Liver (tissue), 9 donors: ENCODE measurements around the gene CACNA1C. TPM values are rescaled to one million over a fixed set of nuclear protein-coding genes. Genes with fewer than 3 reads are reported as not detected.

Source experiments
- DNase-seq: peaks from one replicate; pipeline ENCODE4 v3.0.0-alpha.2; 2017; ENCODE audit warnings: low spot score
- H3K27ac ChIP-seq, 2 donors: one replicate each; pipeline ENCODE4 v1.7.0; 2013; ENCODE audit warnings: inconsistent platforms in 2 of 2, low read length in 2 of 2, control low read depth in 1 of 2, low read depth in 1 of 2, mild to moderate bottlenecking in 1 of 2
- H3K27me3 ChIP-seq, 4 donors: one replicate each; pipeline versions ENCODE4 v1.6.1 to v1.7.0; 2013; ENCODE audit warnings: low read length in 3 of 4, inconsistent platforms in 1 of 4, mild to moderate bottlenecking in 1 of 4, moderate library complexity in 1 of 4; ENCODE audit not compliant: control insufficient read depth in 4 of 4, insufficient read depth in 4 of 4
- H3K36me3 ChIP-seq, 4 donors: one replicate each; pipeline versions ENCODE4 v1.6.1 to v1.7.0; 2013; ENCODE audit warnings: low read length in 3 of 4, mild to moderate bottlenecking in 3 of 4, low read depth in 1 of 4, moderate library complexity in 1 of 4; ENCODE audit not compliant: control insufficient read depth in 4 of 4, insufficient read depth in 3 of 4
- H3K4me1 ChIP-seq, 4 donors: one replicate each; pipeline versions ENCODE4 v1.6.1 to v1.7.0; 2013; ENCODE audit warnings: low read length in 3 of 4, mild to moderate bottlenecking in 3 of 4, moderate library complexity in 1 of 4; ENCODE audit not compliant: control insufficient read depth in 4 of 4, insufficient read depth in 4 of 4
- H3K4me3 ChIP-seq, 3 donors: one replicate each; pipeline versions ENCODE4 v1.6.1 to v1.7.0; 2013; ENCODE audit warnings: low read length in 3 of 3, control low read depth in 1 of 3, low read depth in 1 of 3, mild to moderate bottlenecking in 1 of 3
- H3K9ac ChIP-seq, 2 donors: one replicate each; pipeline ENCODE4 v1.7.0; 2013; ENCODE audit warnings: low read length in 2 of 2, mild to moderate bottlenecking in 2 of 2, moderate library complexity in 2 of 2, control low read depth in 1 of 2, low read depth in 1 of 2
- H3K9me3 ChIP-seq, 4 donors: one replicate each; pipeline versions ENCODE4 v1.6.1 to v1.7.0; 2013; ENCODE audit warnings: low read length in 3 of 4; ENCODE audit not compliant: control insufficient read depth in 4 of 4
- EGR1 ChIP-seq, 2 donors: IDR thresholded peaks; 2 replicates each; pipeline ENCODE4 v1.6.1; 2016 to 2018; ENCODE audit warnings: antibody characterized with exemption in 2 of 2, low read depth in 2 of 2
- FOXA1 ChIP-seq: IDR thresholded peaks from 2 replicates; pipeline ENCODE4 v1.6.1; 2016; ENCODE audit warnings: antibody characterized with exemption
- FOXA2 ChIP-seq: IDR thresholded peaks from 2 replicates; pipeline ENCODE4 v1.6.1; 2016; ENCODE audit warnings: antibody characterized with exemption
- GABPA ChIP-seq, 2 donors: IDR thresholded peaks in 1 of 2; conservative IDR thresholded peaks in 1 of 2; 2 replicates each; pipeline ENCODE4 v1.6.1; 2016; ENCODE audit warnings: antibody characterized with exemption in 2 of 2, mild to moderate bottlenecking in 1 of 2, moderate library complexity in 1 of 2
- HNF4A ChIP-seq, 2 donors: conservative IDR thresholded peaks; 2 replicates each; pipeline ENCODE4 v1.6.1; 2016; ENCODE audit warnings: antibody characterized with exemption in 2 of 2, mild to moderate bottlenecking in 2 of 2
- HNF4G ChIP-seq: IDR thresholded peaks from 2 replicates; pipeline ENCODE4 v1.6.1; 2016; ENCODE audit warnings: antibody characterized with exemption
- JUND ChIP-seq, 2 donors: IDR thresholded peaks; 2 replicates each; pipeline ENCODE4 v1.6.1; 2016; ENCODE audit warnings: antibody characterized with exemption in 2 of 2
- NR2F2 ChIP-seq: IDR thresholded peaks from 2 replicates; pipeline ENCODE4 v1.6.1; 2016; ENCODE audit warnings: antibody characterized with exemption
- RAD21 ChIP-seq, 2 donors: IDR thresholded peaks; 2 replicates each; pipeline ENCODE4 v1.6.1; 2016; ENCODE audit warnings: antibody characterized with exemption in 2 of 2, mild to moderate bottlenecking in 2 of 2
- RXRA ChIP-seq, 2 donors: IDR thresholded peaks; 2 replicates each; pipeline ENCODE4 v1.6.1; 2017 to 2018; ENCODE audit warnings: antibody characterized with exemption in 2 of 2, mild to moderate bottlenecking in 1 of 2
- SP1 ChIP-seq: IDR thresholded peaks from 2 replicates; pipeline ENCODE4 v1.6.1; 2018; ENCODE audit warnings: antibody characterized with exemption, mild to moderate bottlenecking
- TAF1 ChIP-seq: conservative IDR thresholded peaks from 2 replicates; pipeline ENCODE4 v1.6.1; 2016; ENCODE audit warnings: antibody characterized with exemption, mild to moderate bottlenecking
- YY1 ChIP-seq: IDR thresholded peaks from 2 replicates; pipeline ENCODE4 v1.6.1; 2016; ENCODE audit warnings: antibody characterized with exemption, mild to moderate bottlenecking
- WGBS: extraction: QIAGEN DNeasy Blood & Tissue Kit; methylation state at CpG from one replicate; pipeline ENCODE4 v1.1.7; 2013; 5-methylcytosine and 5-hydroxymethylcytosine counted together
- polyA plus RNA-seq, 2 donors: library from polyadenylated mRNA; stranded (reverse) in 1 of 2; unstranded in 1 of 2; fragments of 200-250 nt in 1 of 2; fragments of >200 nt in 1 of 2; fragmentation: Nextera tagmentation in 1 of 2; extraction: Ambion mirVana in 1 of 2; gene quantifications; one replicate each; pipeline versions ENCODE4 v1.2.1 to v1.2.3, GENCODE V29; 2013 to 2015
- total RNA-seq, 2 donors: library from RNA; depleted of rRNA; stranded (reverse); fragments of >200 nt; gene quantifications; one replicate each; pipeline ENCODE4 v1.2.3, GENCODE V29; 2014
- TF ChIP-seq, protein P1 (sequence below): IDR thresholded peaks from 2 replicates; pipeline ENCODE4 v1.6.1; 2016; ENCODE audit warnings: antibody characterized with exemption
- TF ChIP-seq, protein P2 (sequence below): IDR thresholded peaks from 2 replicates; pipeline ENCODE4 v1.6.1; 2016; ENCODE audit warnings: antibody characterized with exemption
- TF ChIP-seq, protein P3 (sequence below): IDR thresholded peaks from 2 replicates; pipeline ENCODE4 v1.6.1; 2016; ENCODE audit warnings: antibody characterized with exemption, mild to moderate bottlenecking
- TF ChIP-seq, protein P4 (sequence below): IDR thresholded peaks from 2 replicates; pipeline ENCODE4 v1.6.1; 2016; ENCODE audit warnings: antibody characterized with exemption
- donor health status: healthy.
- donor health status: healthy.
- donor health status: healthy.
- donor health status: healthy.
- donor health status: healthy.

Gene CACNA1C
- total and polyA plus RNA-seq, 4 donors, result 0.23 to 1.9 (median 0.41) TPM

DNA sequence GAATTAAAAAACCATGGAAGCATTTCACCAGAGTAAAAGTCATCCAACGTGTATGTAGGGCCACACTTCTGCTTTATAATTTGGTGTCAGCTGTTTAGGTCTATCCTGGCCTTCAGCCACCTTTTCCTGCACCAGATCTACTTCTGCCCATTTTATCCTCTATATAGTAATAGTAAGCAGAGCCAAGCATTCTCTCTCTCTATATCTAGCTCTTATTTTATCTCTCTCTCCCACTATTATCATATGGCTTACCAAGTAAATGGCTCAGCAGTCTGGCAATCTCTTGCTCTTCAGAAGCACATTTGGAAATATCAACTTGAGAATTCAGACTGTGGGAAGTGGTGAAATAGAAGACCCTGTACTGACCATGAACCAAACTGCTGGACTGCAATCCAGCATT lies 657.9 kb downstream of the CACNA1C start:
- peaks cover 0 to 4% (median 3%) of the 10 kb centered on the region in 4 donors for H3K9me3 ChIP-seq
- H3K9ac ChIP-seq, result no peak overlapping the region
- no peaks in the 10 kb centered on the region for H3K4me1 ChIP-seq
- WGBS, result 23% methylated on average over 1 of the region's 1 CpG
- H3K36me3 ChIP-seq, result no peaks in the 10 kb centered on the region
- no peak overlapping the region for H3K27ac ChIP-seq
- TF ChIP-seq, protein P1, sequence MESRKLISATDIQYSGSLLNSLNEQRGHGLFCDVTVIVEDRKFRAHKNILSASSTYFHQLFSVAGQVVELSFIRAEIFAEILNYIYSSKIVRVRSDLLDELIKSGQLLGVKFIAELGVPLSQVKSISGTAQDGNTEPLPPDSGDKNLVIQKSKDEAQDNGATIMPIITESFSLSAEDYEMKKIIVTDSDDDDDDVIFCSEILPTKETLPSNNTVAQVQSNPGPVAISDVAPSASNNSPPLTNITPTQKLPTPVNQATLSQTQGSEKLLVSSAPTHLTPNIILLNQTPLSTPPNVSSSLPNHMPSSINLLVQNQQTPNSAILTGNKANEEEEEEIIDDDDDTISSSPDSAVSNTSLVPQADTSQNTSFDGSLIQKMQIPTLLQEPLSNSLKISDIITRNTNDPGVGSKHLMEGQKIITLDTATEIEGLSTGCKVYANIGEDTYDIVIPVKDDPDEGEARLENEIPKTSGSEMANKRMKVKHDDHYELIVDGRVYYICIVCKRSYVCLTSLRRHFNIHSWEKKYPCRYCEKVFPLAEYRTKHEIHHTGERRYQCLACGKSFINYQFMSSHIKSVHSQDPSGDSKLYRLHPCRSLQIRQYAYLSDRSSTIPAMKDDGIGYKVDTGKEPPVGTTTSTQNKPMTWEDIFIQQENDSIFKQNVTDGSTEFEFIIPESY, result no peak
- TF ChIP-seq, protein P2, sequence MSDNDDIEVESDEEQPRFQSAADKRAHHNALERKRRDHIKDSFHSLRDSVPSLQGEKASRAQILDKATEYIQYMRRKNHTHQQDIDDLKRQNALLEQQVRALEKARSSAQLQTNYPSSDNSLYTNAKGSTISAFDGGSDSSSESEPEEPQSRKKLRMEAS, result no peak
- TF ChIP-seq SP1 (no peak), RAD21 (IDR thresholded peaks at IDR 0.05) (no peak), EGR1 (IDR thresholded peaks at IDR 0.05; ENCODE audit: low read depth in 2 of 2) (no peak), FOXA2 (no peak), RXRA (IDR thresholded peaks at IDR 0.05) (no peak), FOXA1 (no peak), HNF4A (conservative IDR thresholded peaks at IDR 0.05) (no peak), TAF1 (no peak), HNF4G (no peak), YY1 (no peak), NR2F2 (no peak), GABPA (IDR thresholded peaks at IDR 0.05 in 1 of 2, conservative IDR thresholded peaks at IDR 0.05 in 1 of 2) (no peak)
- TF ChIP-seq, protein P3, sequence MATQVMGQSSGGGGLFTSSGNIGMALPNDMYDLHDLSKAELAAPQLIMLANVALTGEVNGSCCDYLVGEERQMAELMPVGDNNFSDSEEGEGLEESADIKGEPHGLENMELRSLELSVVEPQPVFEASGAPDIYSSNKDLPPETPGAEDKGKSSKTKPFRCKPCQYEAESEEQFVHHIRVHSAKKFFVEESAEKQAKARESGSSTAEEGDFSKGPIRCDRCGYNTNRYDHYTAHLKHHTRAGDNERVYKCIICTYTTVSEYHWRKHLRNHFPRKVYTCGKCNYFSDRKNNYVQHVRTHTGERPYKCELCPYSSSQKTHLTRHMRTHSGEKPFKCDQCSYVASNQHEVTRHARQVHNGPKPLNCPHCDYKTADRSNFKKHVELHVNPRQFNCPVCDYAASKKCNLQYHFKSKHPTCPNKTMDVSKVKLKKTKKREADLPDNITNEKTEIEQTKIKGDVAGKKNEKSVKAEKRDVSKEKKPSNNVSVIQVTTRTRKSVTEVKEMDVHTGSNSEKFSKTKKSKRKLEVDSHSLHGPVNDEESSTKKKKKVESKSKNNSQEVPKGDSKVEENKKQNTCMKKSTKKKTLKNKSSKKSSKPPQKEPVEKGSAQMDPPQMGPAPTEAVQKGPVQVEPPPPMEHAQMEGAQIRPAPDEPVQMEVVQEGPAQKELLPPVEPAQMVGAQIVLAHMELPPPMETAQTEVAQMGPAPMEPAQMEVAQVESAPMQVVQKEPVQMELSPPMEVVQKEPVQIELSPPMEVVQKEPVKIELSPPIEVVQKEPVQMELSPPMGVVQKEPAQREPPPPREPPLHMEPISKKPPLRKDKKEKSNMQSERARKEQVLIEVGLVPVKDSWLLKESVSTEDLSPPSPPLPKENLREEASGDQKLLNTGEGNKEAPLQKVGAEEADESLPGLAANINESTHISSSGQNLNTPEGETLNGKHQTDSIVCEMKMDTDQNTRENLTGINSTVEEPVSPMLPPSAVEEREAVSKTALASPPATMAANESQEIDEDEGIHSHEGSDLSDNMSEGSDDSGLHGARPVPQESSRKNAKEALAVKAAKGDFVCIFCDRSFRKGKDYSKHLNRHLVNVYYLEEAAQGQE, result no peak
- TF ChIP-seq, protein P4, sequence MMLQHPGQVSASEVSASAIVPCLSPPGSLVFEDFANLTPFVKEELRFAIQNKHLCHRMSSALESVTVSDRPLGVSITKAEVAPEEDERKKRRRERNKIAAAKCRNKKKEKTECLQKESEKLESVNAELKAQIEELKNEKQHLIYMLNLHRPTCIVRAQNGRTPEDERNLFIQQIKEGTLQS, result no peak
- DNase-seq, result no peak
- H3K27me3 ChIP-seq, result no peaks in the 10 kb centered on the region
- H3K4me3 ChIP-seq, result no peak overlapping the region

DNA sequence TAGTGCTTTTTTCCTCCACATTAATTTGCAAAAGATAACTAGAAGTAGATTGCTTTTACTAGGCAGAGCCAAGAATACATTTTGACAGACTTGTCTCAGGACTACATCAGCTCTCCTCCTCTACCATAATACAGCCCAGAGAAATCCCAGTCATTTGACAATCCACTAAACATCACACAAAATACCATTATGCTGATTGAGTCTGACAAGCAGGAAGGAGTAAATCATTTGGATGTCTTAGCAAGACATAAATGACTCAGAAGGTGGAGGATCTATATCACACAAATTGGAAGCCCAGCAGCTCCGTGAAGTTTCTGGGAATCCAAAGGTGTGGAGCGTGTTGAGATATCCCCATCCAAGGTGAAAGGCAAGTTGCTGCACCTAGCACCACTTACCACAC lies 666.6 kb downstream of the CACNA1C start:
- H3K4me1 ChIP-seq, result no peaks in the 10 kb centered on the region
- H3K27ac ChIP-seq, result no peak overlapping the region
- no peaks in the 10 kb centered on the region for H3K36me3 ChIP-seq
- peaks cover 0 to 3% (median 0%) of the 10 kb centered on the region in 4 donors for H3K27me3 ChIP-seq
- no peak overlapping the region for H3K4me3 ChIP-seq
- 74% methylated on average over 2 of the region's 2 CpGs for WGBS
- no peaks in the 10 kb centered on the region for H3K9me3 ChIP-seq
- H3K9ac ChIP-seq, result no peak overlapping the region
- TF ChIP-seq JUND (IDR thresholded peaks at IDR 0.05) (no peak), RAD21 (IDR thresholded peaks at IDR 0.05) (no peak), YY1 (no peak), GABPA (IDR thresholded peaks at IDR 0.05 in 1 of 2, conservative IDR thresholded peaks at IDR 0.05 in 1 of 2) (no peak), HNF4A (conservative IDR thresholded peaks at IDR 0.05) (no peak), EGR1 (IDR thresholded peaks at IDR 0.05; ENCODE audit: low read depth in 2 of 2) (no peak), FOXA2 (no peak), HNF4G (no peak), TAF1 (no peak)
- TF ChIP-seq, protein P1, result no peak
- TF ChIP-seq, protein P3, result no peak
- TF ChIP-seq, protein P2, result no peak
- DNase-seq, result no peak
